HG03103 (cell line): ENCODE measurements around the gene GDAP2.
"Not testable (repeated sequence)": the region's sequence is repeated elsewhere in the genome, so short reads cannot be mapped to it uniquely, and the experiment has no call there.

Experiments used
- ATAC-seq: cut with Tn5 transposase; IDR thresholded peaks from one replicate; pipeline ENCODE4 v1.9.1; 2021; ENCODE audit warnings: low read depth; ENCODE audit not compliant: unreplicated experiment

The GDAP2 gene

GRCh38 chr1:117902944-117903343 lies 26.5 kb downstream of the GDAP2 start:
- no peak for ATAC-seq

GRCh38 chr1:117899801-117900200 lies 29.6 kb downstream of the GDAP2 start:
- no peak for ATAC-seq

GRCh38 chr1:117897551-117897950 lies 31.9 kb downstream of the GDAP2 start:
- no peak for ATAC-seq

GRCh38 chr1:117895482-117896114 lies 33.8 kb downstream of the GDAP2 start:
- peak; percentile 91 for ATAC-seq

GRCh38 chr1:117894078-117894477 lies 35.3 kb downstream of the GDAP2 start:
- ATAC-seq: no peak

GRCh38 chr1:117892512-117892911 lies 36.9 kb downstream of the GDAP2 start:
- no peak for ATAC-seq

- no peak for ATAC-seq
Observed at GRCh38 chr1:117890452-117890851, 39.0 kb downstream of the GDAP2 start.

GRCh38 chr1:117886101-117886795 lies 43.2 kb downstream of the GDAP2 start:
- ATAC-seq: no peak

- ATAC-seq: no peak
Observed at GRCh38 chr1:117883616-117884015, 45.8 kb downstream of the GDAP2 start.

- ATAC-seq: no peak
Observed at GRCh38 chr1:117879284-117879683, 50.1 kb downstream of the GDAP2 start.

- no peak for ATAC-seq
Observed at GRCh38 chr1:117877823-117878222, 51.6 kb downstream of the GDAP2 start.

- ATAC-seq: no peak
Observed at GRCh38 chr1:117871013-117871412, 58.4 kb downstream of the GDAP2 start.

GRCh38 chr1:117861694-117862093 lies 67.7 kb downstream of the GDAP2 start:
- no peak for ATAC-seq

GRCh38 chr1:117860896-117861610 lies 68.4 kb downstream of the GDAP2 start:
- ATAC-seq: no peak

- ATAC-seq: no peak
Observed at GRCh38 chr1:117859901-117860300, 69.5 kb downstream of the GDAP2 start.

- no peak for ATAC-seq
Observed at GRCh38 chr1:117857418-117857817, 72.0 kb downstream of the GDAP2 start.

- ATAC-seq: no peak
Observed at GRCh38 chr1:117852853-117853553, 76.4 kb downstream of the GDAP2 start.

- no peak for ATAC-seq
Observed at GRCh38 chr1:117851687-117852086, 77.7 kb downstream of the GDAP2 start.

GRCh38 chr1:117846674-117847425 lies 82.6 kb downstream of the GDAP2 start:
- no peak for ATAC-seq

GRCh38 chr1:117844478-117844877 lies 84.9 kb downstream of the GDAP2 start:
- ATAC-seq: not testable (repeated sequence)
